HepG2 (cell line): ENCODE results near the gene CD2AP. TPM values are rescaled to one million over a fixed set of nuclear protein-coding genes. Genes with fewer than 3 reads are reported as not detected.

Experiments
- ATAC-seq: fragments of 200-7000 bp; cut with Tn5 transposase; 3 replicates; pipeline ENCODE4 v1.9.1; 2020; ENCODE audit warnings: mild to moderate bottlenecking, moderate library complexity
- BruUV-seq: library from RNA; stranded (reverse); fragments of 400-500 nt; replicated peaks from 2 replicates; lab custom pipeline; 2021; lab: Mats Ljungman, UMichigan
- CTCF ChIA-PET: fragments of 300-600 bp; formaldehyde crosslinking; extraction: SDS; loops from one replicate; lab custom pipeline; 2021; ENCODE audit warnings: low total read pairs, inconsistent platforms, low intra/inter-chr PET ratio; lab: Yijun Ruan, JAX
- POLR2A ChIA-PET: fragments of 350-600 bp; sonication (Branson Sonifier 250); formaldehyde crosslinking; loops from one replicate; lab custom pipeline; 2020; ENCODE audit warnings: antibody characterized with exemption, inconsistent platforms; lab: Yijun Ruan, JAX
- DNase-seq: peaks from one replicate; pipeline ENCODE4 v3.0.0-alpha.2; 2015; ENCODE audit warnings: low spot score
- FAIRE-seq: peaks from 3 replicates; lab custom pipeline; 2011; peaks lifted over from hg19 to GRCh38; lab: Jason Lieb, UNC
- H2AFZ ChIP-seq: one replicate; pipeline ENCODE4 v1.6.1; 2011; ENCODE audit warnings: low read length, inconsistent platforms
- H3K27ac ChIP-seq: fragments of 300-600 bp; 3 replicates; pipeline ENCODE4 v1.8.0; 2011; ENCODE audit warnings: mixed run types, mild to moderate bottlenecking, mixed read lengths, low read length, inconsistent platforms; ENCODE audit not compliant: insufficient read depth; ENCODE audit errors: extremely low read length
- H3K27me3 ChIP-seq, 2 experiments: fragments of 200-600 bp in 1 of 2; 2 replicates in 1 of 2; 3 replicates in 1 of 2; pipeline versions ENCODE4 v1.6.0 to v1.8.0; 2011; ENCODE audit warnings: low read length in 2 of 2, mild to moderate bottlenecking in 2 of 2, moderate library complexity in 2 of 2, inconsistent platforms in 1 of 2; ENCODE audit not compliant: insufficient read depth in 2 of 2, control insufficient read depth in 1 of 2
- H3K36me3 ChIP-seq, 2 experiments: fragments of 200-600 bp in 1 of 2; replicated peaks in 1 of 2; 2 replicates in 1 of 2; 3 replicates in 1 of 2; pipeline versions ENCODE4 v1.5.1 to v1.8.0; 2011; ENCODE audit warnings: low read length in 2 of 2, inconsistent platforms in 1 of 2; ENCODE audit not compliant: insufficient read depth in 2 of 2, control insufficient read depth in 1 of 2
- H3K4me1 ChIP-seq: 2 replicates; pipeline ENCODE4 v1.5.1; 2012; ENCODE audit warnings: low read length, inconsistent platforms; ENCODE audit not compliant: insufficient read depth
- H3K4me2 ChIP-seq: 2 replicates; pipeline ENCODE4 v1.6.0; 2011; ENCODE audit warnings: low read depth, low read length, inconsistent platforms
- H3K4me3 ChIP-seq, 3 experiments: fragments of 200-600 bp in 1 of 3; sonication (generic), shearing (Covaris generic) in 1 of 3; replicated peaks in 1 of 3; 2 replicates each; pipeline ENCODE4 v1.5.1; 2011 to 2016; ENCODE audit warnings: low read length in 3 of 3, inconsistent platforms in 2 of 3, low read depth in 2 of 3, mild to moderate bottlenecking in 2 of 3, control low read depth in 1 of 3, mixed read lengths in 1 of 3; ENCODE audit not compliant: insufficient read depth in 1 of 3
- H3K79me2 ChIP-seq: one replicate; pipeline ENCODE4 v1.6.1; 2011; ENCODE audit warnings: low read length, inconsistent platforms; ENCODE audit not compliant: insufficient read depth
- H3K9ac ChIP-seq: 2 replicates; pipeline ENCODE4 v1.6.0; 2011; ENCODE audit warnings: mild to moderate bottlenecking, low read depth, low read length, inconsistent platforms; ENCODE audit not compliant: insufficient read depth
- H3K9me3 ChIP-seq: 2 replicates; pipeline ENCODE4 v1.5.1; 2012; ENCODE audit warnings: mild to moderate bottlenecking, low read length
- H4K20me1 ChIP-seq: 2 replicates; pipeline ENCODE4 v1.6.0; 2011; ENCODE audit warnings: inconsistent platforms, mild to moderate bottlenecking, low read length, moderate library complexity; ENCODE audit not compliant: insufficient read depth
- CCDC6 ChIP-seq: sonication (generic); formaldehyde crosslinking; IDR thresholded peaks from 2 replicates; pipeline ENCODE4 v1.8.1; 2022; ENCODE audit warnings: mild to moderate bottlenecking, missing genetic modification reagents, moderate library complexity
- KLF15 ChIP-seq: sonication (generic); formaldehyde crosslinking; IDR thresholded peaks from 2 replicates; pipeline ENCODE4 v1.8.1; 2023; ENCODE audit warnings: borderline replicate concordance, mild to moderate bottlenecking, inconsistent platforms, missing genetic modification reagents, mixed read lengths
- KLF6 ChIP-seq: IDR thresholded peaks from 2 replicates; pipeline ENCODE4 v1.8.0; 2016; ENCODE audit warnings: missing biosample characterization, missing genetic modification reagents
- ONECUT2 ChIP-seq: sonication (generic); formaldehyde crosslinking; IDR thresholded peaks from 2 replicates; pipeline ENCODE4 v1.4.0; 2020; ENCODE audit warnings: missing genetic modification reagents
- REPIN1 ChIP-seq: sonication (generic); formaldehyde crosslinking; IDR thresholded peaks from 2 replicates; pipeline ENCODE4 v1.8.0; 2022; ENCODE audit warnings: missing genetic modification reagents, low read depth, mild to moderate bottlenecking, borderline replicate concordance
- STAT5B ChIP-seq: sonication (generic); formaldehyde crosslinking; IDR thresholded peaks from 2 replicates; pipeline ENCODE4 v1.4.0; 2020; ENCODE audit warnings: missing genetic modification reagents
- ZBTB21 ChIP-seq: sonication (generic); formaldehyde crosslinking; IDR thresholded peaks from 2 replicates; pipeline ENCODE4 v1.4.0; 2020; ENCODE audit warnings: missing genetic modification reagents
- ZNF205 ChIP-seq: IDR thresholded peaks from 2 replicates; pipeline ENCODE4 v1.6.1; 2018; ENCODE audit warnings: missing biosample characterization, missing genetic modification reagents
- WGBS: methylation state at CpG from one replicate; pipeline ENCODE4 v1.1.6; 2017; ENCODE audit warnings: low lambda C conversion rate; 5-methylcytosine and 5-hydroxymethylcytosine counted together
- in situ Hi-C: cut with HindIII; loops from 2 replicates; pipeline ENCODE4 v1.10.0; 2017; ENCODE audit warnings: low pct_unique_long_range_greater_than_20kb; ENCODE audit not compliant: extremely low pct_ligation_motif_present
- intact Hi-C: fragments of 100-400 bp; cut with micrococcal nuclease; formaldehyde crosslinking; loops from one replicate; pipeline ENCODE4 v1.10.0; 2022; ENCODE audit not compliant: unreplicated experiment
- polyA plus RNA-seq, 8 experiments: library from polyadenylated mRNA; depleted of rRNA in 3 of 8; stranded (reverse) in 7 of 8; unstranded in 1 of 8; fragments of >200 nt; fragmentation: Illumina TruSeq in 4 of 8; extraction: Trizol in 4 of 8; gene quantifications; 2 replicates each; pipeline versions ENCODE4 v1.2.1 to v1.2.3, GENCODE V29; 2011 to 2016; ENCODE audit warnings: low read depth in 4 of 8, missing spikeins in 1 of 8, mixed read lengths in 1 of 8; ENCODE audit not compliant: insufficient read depth in 1 of 8
- total RNA-seq, 5 experiments: library from RNA; depleted of rRNA; stranded (reverse); fragments of >200 nt; fragmentation: Illumina TruSeq; extraction: Trizol; gene quantifications; 2 replicates each; pipeline ENCODE4 v1.2.3, GENCODE V29; 2016; ENCODE audit warnings: low read depth in 1 of 5
- TF ChIP-seq, protein P1 (sequence below): sonication (generic); formaldehyde crosslinking; IDR thresholded peaks from 2 replicates; pipeline ENCODE4 v1.8.0; 2022; ENCODE audit warnings: mild to moderate bottlenecking, missing genetic modification reagents
- TF ChIP-seq, protein P2 (sequence below): sonication (generic); formaldehyde crosslinking; IDR thresholded peaks from 2 replicates; pipeline ENCODE4 v1.8.1; 2023; ENCODE audit warnings: mild to moderate bottlenecking, inconsistent platforms, moderate library complexity, missing genetic modification reagents, borderline replicate concordance
- TF ChIP-seq, protein P3 (sequence below): sonication (generic); formaldehyde crosslinking; IDR thresholded peaks from 2 replicates; pipeline ENCODE4 v1.5.0; 2020; ENCODE audit warnings: missing genetic modification reagents, mild to moderate bottlenecking, borderline replicate concordance
- TF ChIP-seq, protein P4 (sequence below): sonication (generic); formaldehyde crosslinking; IDR thresholded peaks from 2 replicates; pipeline ENCODE4 v1.9.0; 2022; ENCODE audit warnings: missing genetic modification reagents, mild to moderate bottlenecking, borderline replicate concordance

The CD2AP gene
- total and polyA plus RNA-seq, 2 of the 13 experiments (the other 11 are each of a cell fraction or from before 2014, with no cell fraction given) = 8.6 to 31.9 TPM

DNA sequence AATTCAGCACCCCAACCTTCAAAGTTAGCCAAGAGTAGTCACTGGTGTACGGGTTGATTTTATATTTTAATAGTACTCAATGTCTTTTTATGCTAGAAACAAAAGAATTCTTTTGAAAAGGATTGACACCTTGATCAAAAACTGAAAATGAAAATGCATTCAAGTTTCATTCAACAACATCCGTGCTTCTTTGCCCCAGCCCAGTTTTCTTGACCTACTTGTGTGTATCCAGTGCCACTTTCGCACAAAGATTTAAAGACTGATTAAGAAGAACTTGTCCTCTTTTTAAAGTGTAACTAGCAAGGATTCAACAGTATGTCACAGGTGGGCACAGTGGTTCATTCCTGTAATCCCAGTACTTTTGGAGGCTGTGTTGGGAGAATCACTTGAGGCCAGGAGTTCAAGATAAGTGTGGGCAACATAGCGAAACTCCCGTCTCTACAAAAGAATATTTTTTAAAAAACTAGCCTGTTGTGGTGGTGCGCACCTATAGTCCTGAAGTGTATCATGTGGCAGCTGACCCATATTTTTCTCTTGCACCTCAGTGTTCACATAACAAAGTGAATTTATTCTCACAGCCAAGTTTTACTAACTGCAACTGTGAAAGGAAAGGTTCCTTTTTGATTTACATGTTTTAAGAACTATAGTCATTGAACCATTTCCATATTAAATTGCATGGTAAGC lies 22.7 kb upstream of the CD2AP start (continued):
- TF ChIP-seq, protein P1, sequence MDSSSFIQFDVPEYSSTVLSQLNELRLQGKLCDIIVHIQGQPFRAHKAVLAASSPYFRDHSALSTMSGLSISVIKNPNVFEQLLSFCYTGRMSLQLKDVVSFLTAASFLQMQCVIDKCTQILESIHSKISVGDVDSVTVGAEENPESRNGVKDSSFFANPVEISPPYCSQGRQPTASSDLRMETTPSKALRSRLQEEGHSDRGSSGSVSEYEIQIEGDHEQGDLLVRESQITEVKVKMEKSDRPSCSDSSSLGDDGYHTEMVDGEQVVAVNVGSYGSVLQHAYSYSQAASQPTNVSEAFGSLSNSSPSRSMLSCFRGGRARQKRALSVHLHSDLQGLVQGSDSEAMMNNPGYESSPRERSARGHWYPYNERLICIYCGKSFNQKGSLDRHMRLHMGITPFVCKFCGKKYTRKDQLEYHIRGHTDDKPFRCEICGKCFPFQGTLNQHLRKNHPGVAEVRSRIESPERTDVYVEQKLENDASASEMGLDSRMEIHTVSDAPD (CRISPR knock-in tag) = no peak
- TF ChIP-seq, protein P2, sequence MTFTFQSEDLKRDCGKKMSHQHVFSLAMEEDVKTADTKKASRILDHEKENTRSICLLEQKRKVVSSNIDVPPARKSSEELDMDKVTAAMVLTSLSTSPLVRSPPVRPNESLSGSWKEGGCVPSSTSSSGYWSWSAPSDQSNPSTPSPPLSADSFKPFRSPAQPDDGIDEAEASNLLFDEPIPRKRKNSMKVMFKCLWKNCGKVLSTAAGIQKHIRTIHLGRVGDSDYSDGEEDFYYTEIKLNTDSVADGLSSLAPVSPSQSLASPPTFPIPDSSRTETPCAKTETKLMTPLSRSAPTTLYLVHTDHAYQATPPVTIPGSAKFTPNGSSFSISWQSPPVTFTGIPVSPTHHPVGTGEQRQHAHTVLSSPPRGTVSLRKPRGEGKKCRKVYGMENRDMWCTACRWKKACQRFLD (CRISPR knock-in tag) = no peak
- no peak for TF ChIP-seq CCDC6 (CRISPR knock-in tag)
- TF ChIP-seq, protein P3, sequence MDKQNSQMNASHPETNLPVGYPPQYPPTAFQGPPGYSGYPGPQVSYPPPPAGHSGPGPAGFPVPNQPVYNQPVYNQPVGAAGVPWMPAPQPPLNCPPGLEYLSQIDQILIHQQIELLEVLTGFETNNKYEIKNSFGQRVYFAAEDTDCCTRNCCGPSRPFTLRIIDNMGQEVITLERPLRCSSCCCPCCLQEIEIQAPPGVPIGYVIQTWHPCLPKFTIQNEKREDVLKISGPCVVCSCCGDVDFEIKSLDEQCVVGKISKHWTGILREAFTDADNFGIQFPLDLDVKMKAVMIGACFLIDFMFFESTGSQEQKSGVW (CRISPR knock-in tag) = no peak
- no peak for TF ChIP-seq ZNF205 (CRISPR knock-in tag)
- TF ChIP-seq, all 625 proteins: peak for 0

DNA sequence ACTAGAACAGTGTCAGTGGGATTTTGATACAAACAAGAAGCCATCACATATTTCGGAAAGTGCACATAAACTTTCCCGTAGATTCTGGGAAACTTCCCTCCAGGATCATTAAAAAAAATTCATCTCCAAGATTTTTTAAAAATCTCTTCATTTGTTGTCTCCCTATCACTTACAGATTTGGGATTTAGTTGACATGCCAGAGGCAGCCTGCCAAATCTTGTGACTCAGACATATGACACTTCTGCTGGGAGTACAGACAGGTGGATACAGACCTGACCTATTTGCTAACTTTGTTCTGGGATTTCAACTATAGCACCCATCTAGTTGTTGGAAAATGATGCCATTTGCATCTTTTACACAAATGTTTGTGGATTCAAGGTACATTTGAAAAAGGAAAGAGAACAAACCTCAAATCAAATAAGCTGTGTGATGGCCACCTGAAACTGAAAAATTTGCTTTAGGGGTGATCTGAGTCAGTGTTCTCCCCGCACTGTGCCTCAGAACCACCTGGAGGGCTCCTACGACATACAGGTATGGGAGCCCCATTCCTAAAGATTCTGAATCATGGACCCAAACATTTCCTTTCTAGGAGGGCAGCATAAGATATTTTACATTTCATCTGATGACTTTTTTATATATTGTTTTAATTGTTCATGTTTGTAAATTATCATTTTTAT lies 21.9 kb upstream of the CD2AP start:
- in situ Hi-C loops = no loop called here
- no peak for DNase-seq
- CTCF ChIA-PET = no interaction called here

More for the DNA sequence above, 21.9 kb upstream of the CD2AP start:
- WGBS = 64% methylated on average over 4 of the region's 4 CpGs
- Histone ChIP-seq H3K79me2 (no peaks in the 10 kb centered on the region), H3K36me3 (no peaks in the 10 kb centered on the region), H3K4me1 (peaks cover 13% of the 10 kb centered on the region), H2AFZ (no peak overlapping the region)
- intact Hi-C loops = loop anchor here (5.0 kb wide), 1 partner anchor 38 kb away; no protein-coding TSS in a partner anchor
- POLR2A ChIA-PET = no interaction called here
- no TSS peak for BruUV-seq
- TF ChIP-seq ZBTB21 (CRISPR knock-in tag) (no peak), ONECUT2 (CRISPR knock-in tag) (no peak), KLF15 (CRISPR knock-in tag) (no peak), KLF6 (CRISPR knock-in tag) (no peak), REPIN1 (CRISPR knock-in tag) (no peak), STAT5B (CRISPR knock-in tag) (no peak)
- TF ChIP-seq, protein P4, sequence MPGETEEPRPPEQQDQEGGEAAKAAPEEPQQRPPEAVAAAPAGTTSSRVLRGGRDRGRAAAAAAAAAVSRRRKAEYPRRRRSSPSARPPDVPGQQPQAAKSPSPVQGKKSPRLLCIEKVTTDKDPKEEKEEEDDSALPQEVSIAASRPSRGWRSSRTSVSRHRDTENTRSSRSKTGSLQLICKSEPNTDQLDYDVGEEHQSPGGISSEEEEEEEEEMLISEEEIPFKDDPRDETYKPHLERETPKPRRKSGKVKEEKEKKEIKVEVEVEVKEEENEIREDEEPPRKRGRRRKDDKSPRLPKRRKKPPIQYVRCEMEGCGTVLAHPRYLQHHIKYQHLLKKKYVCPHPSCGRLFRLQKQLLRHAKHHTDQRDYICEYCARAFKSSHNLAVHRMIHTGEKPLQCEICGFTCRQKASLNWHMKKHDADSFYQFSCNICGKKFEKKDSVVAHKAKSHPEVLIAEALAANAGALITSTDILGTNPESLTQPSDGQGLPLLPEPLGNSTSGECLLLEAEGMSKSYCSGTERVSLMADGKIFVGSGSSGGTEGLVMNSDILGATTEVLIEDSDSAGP (CRISPR knock-in tag) = no peak
- TF ChIP-seq, all 625 proteins: peak for 0
- Histone ChIP-seq H3K4me2 (no peak overlapping the region), H3K27ac (no peak overlapping the region), H3K9ac (no peak overlapping the region), H3K27me3 (0 out of 5 replicates have a peak, but pooled peaks cover 0 to 4% of the 10 kb centered on the region in 2 experiments), H3K9me3 (no peaks in the 10 kb centered on the region), H4K20me1 (no peaks in the 10 kb centered on the region), H3K4me3 (no peak overlapping the region)
- FAIRE-seq (no peak), ATAC-seq (no peak)
